ENCODE results near the gene SPOCK3.

DNA sequence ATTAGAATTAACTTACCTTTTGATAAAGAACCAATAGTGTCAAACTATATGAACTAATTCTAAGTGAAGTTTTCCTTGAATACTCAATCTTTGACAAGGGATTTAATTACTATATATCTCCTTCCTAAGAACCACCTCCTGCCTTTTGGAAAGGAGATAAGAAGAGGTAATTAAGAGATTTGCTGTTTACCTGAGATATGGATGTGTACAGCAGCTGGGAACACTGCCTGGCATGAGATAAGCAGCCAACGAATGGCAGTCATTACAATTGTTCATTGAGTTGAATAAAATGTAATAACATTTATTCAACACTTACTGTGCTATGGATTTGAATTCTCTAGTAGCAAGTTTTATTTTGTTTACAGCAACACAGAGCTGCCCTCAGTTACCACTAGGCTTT lies 407.1 kb downstream of the SPOCK3 start:
- TF ChIP-seq EP300 (IDR thresholded peaks at IDR 0.05; ENCODE audit: borderline replicate concordance) (no peak), RAD21 (IDR thresholded peaks at IDR 0.05; ENCODE audit: low read depth) (no peak), REST (IDR thresholded peaks at IDR 0.05; ENCODE audit: low read depth) (no peak), NFIC (IDR thresholded peaks at IDR 0.05) (no peak), TAF1 (IDR thresholded peaks at IDR 0.05; ENCODE audit: low read depth) (no peak), ZBTB7A (IDR thresholded peaks at IDR 0.05; ENCODE audit: low read depth) (no peak), CEBPB (IDR thresholded peaks at IDR 0.05) (no peak), CREB1 (IDR thresholded peaks at IDR 0.05; ENCODE audit: low read depth) (no peak), YY1 (IDR thresholded peaks at IDR 0.05; ENCODE audit: low read depth) (no peak), TEAD4 (IDR thresholded peaks at IDR 0.05) (no peak), TCF12 (IDR thresholded peaks at IDR 0.05; ENCODE audit: low read depth) (no peak)
- TF ChIP-seq, protein P1, sequence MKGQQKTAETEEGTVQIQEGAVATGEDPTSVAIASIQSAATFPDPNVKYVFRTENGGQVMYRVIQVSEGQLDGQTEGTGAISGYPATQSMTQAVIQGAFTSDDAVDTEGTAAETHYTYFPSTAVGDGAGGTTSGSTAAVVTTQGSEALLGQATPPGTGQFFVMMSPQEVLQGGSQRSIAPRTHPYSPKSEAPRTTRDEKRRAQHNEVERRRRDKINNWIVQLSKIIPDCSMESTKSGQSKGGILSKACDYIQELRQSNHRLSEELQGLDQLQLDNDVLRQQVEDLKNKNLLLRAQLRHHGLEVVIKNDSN (IDR thresholded peaks at IDR 0.05), result no peak
- TF ChIP-seq, protein P2, sequence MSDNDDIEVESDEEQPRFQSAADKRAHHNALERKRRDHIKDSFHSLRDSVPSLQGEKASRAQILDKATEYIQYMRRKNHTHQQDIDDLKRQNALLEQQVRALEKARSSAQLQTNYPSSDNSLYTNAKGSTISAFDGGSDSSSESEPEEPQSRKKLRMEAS (IDR thresholded peaks at IDR 0.05), result no peak
